GM21717 (cell line): ENCODE measurements around the gene APEX1.

Experiments
- ATAC-seq: cut with Tn5 transposase; IDR thresholded peaks from one replicate; pipeline ENCODE4 v1.9.1; 2021; ENCODE audit warnings: mild to moderate bottlenecking, moderate library complexity; ENCODE audit not compliant: unreplicated experiment

Gene APEX1

DNA sequence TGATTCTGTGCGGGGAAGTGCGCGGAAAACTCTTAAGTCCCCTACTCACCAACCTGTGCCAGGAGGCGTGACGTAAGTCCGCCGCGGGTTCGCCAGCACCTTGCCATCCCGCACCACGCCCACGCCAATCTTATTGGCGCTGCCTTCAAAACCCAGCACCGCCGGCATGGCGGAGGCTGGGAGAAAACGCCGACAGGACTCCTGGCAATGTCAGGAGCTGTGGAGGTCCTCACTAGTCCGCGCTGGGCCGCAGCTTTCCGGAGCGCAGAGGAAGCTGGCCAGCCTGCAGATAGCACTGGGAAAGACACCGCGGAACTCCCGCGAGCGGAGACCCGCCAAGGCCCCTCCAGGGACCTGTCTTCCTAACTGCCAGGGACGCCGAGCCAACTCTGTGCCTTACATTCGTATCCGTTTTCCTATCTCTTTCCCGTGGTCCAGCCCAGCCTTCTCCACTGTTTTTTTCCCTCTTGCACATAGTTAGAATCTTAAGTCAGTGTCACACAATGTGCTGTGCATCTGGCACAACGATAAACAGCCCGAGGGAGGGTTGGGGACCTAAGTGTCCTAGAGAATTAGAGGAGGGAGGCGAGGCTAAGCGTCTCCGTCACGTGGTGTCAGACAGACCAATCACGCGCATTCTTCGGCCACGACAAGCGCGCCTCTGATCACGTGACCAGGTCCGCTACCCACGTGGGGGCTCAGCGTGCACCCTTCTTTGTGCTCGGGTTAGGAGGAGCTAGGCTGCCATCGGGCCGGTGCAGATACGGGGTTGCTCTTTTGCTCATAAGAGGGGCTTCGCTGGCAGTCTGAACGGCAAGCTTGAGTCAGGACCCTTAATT, at the start of gene APEX1, which contains the start of gene OSGEP:
TSS of gene APEX1 (plus strand) at position 711 of the 839 bp plus-strand sequence. CDS start 420 bp downstream, outside the sequence.
TSS of gene OSGEP (minus strand) at position 297 of the 839 bp plus-strand sequence. CDS start at position 168, 129 bp downstream.
- ATAC-seq, result peak; percentile 80

DNA sequence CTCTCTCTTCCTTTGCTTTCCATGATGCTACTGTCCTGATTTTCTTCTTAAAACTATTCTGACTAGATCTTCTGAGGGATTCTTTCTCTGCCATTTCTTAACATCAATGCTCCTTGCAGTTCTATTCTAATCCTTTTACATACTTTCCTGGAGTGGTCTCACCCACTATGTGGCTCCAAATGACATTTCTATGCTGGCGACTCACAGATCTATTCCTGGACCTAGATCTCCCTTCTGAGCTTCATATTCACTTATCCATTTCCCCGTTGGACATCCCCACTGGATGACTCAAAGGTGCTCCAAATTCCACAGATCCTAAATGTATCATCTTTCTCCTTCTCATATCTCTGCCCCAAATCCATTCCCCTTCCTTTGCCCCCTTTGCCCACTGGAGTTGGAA, 45.8 kb upstream of the APEX1 start:
- no peak for ATAC-seq

- ATAC-seq, result peak; percentile 73
These were observed 42.6 kb upstream of the APEX1 start for GRCh38 chr14:20412411-20412810.

- peak; percentile 75 for ATAC-seq
These were observed 41.9 kb upstream of the APEX1 start, which contains the start of gene TEP1 for GRCh38 chr14:20412876-20413743. TEP1 (minus strand) TSS chr14:20413501; CDS start chr14:20408439, 5,062 bp downstream.

GRCh38 chr14:20413744-20414082, 41.3 kb upstream of the APEX1 start:
- no peak for ATAC-seq

- no peak for ATAC-seq
These were observed 39.2 kb upstream of the APEX1 start for GRCh38 chr14:20415782-20416206.

- no peak for ATAC-seq
These were observed 38.8 kb upstream of the APEX1 start for GRCh38 chr14:20416223-20416622.

GRCh38 chr14:20417250-20418186, 37.5 kb upstream of the APEX1 start:
- ATAC-seq, result no peak

- ATAC-seq, result no peak
These were observed 36.5 kb upstream of the APEX1 start for GRCh38 chr14:20418501-20418909.

- no peak for ATAC-seq
These were observed 35.6 kb upstream of the APEX1 start for GRCh38 chr14:20419419-20419818.

DNA sequence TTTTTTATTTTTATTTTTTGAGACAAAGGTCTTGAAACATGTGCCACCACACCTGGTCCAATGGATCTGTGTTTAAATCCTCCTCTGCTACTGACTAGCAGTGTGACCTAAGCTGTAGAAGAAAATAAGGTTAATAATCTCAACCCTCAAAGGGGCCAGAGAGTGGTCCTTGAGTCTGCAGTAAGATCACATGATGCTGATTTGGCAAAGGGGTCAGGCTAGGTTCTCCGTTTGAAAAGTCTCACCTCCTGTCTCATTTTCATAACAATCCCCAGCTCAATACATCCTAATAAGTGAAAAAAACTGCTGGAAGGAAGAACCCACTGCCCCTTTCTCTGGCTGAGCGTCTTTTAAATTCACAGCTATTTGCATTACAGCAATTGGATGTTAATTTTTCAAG, 33.8 kb upstream of the APEX1 start:
- no peak for ATAC-seq

GRCh38 chr14:20422886-20423285, 32.1 kb upstream of the APEX1 start:
- ATAC-seq, result no peak

- no peak for ATAC-seq
These were observed 30.2 kb upstream of the APEX1 start for GRCh38 chr14:20424851-20425250.

DNA sequence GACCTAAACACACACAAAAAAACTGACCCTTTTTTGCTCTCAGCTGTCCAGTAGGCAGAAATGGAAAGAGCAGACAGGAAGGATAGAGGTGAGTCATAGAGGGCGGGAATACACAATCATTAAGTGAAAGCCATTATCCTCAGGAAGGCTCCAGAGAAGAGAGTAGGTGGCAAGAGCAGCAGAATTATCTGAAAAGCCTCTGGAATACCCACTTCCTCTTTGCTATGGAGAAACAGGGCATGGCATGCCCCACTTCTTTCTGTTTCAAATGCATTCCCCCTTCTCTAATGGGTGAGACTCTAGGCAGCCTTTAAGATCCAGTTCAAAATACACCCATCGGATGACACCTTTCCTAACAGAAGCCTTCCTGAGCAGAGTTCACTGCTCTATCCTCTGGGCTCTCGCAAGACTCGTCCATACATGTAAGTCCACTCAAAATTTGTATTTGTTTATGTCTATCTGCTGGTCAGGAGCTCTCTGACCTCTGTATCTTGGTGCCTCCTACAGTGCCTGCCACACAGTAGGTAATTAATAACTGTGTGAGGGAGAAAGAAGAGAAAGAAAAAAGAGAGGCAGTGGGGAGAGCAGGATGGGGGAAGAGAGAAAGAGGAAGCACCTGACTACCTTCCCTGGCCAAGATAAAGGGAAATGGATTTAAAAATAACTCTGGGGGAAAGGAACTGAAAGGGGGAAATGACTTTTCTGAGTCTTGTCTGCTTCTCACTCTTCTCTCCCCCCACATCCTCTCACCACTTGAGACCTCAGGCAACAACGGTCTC, 27.6 kb upstream of the APEX1 start:
- peak; percentile 77 for ATAC-seq

GRCh38 chr14:20428010-20428365, 27.0 kb upstream of the APEX1 start:
- ATAC-seq, result peak; percentile 31

DNA sequence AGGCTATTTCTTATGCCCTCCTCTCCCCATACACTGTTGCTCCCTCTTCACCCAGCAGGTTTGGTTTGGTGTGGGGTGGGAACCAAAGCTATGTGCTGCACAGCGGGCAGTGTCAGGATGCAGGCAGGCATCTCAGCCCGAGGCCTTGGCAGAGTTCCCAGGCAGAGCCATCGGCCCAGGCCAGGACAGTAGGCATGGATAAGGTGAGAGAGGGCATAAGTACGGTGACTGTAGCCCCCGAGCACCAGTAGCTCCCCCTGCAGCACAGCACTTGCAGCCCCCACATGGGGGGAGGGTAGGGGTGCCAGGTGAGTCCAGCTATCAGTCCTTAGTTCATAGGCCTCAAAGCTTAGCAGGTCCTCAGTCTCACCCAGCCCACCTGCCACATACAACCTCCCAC, 26.2 kb upstream of the APEX1 start:
- no peak for ATAC-seq

GRCh38 chr14:20429801-20430669, 25.0 kb upstream of the APEX1 start:
- ATAC-seq, result no peak

GRCh38 chr14:20434701-20435581, 20.1 kb upstream of the APEX1 start:
- no peak for ATAC-seq
